Retinal pigment epithelial cell (primary cell): ENCODE measurements around the gene PARVA.

Source experiments
- DNase-seq: peaks from one replicate; pipeline ENCODE4 v3.0.0-alpha.2; 2010; ENCODE audit warnings: low read depth
- H3K4me3 ChIP-seq: 2 replicates; pipeline ENCODE4 v1.5.1; 2011; ENCODE audit warnings: mild to moderate bottlenecking, low read length, control low read depth, moderate library complexity
- TF ChIP-seq, protein P1 (sequence below): conservative IDR thresholded peaks from 2 replicates; pipeline ENCODE4 v1.5.1; 2011; ENCODE audit warnings: low read depth, low read length, control low read depth, inconsistent platforms

The PARVA gene

DNA sequence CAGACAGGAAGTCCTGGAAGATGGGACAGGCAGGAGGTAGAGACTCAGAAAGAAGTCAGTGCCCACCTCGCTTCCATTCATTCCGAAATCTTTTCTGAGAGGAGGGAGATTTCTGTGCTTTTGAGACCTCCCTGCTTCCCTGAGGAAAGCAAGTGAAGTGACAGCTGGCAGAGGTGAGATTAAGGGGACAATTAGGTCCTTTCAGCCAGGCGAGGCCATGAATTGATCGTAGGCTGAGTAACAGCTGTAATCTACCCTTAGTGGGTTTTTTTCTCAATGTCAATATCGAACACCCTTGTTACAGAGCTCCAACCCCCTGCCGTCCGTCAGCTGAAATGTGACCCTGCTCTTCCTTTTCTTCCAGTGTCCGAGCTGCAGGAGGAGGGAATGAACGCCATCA, 96.0 kb downstream of the PARVA start:
- TF ChIP-seq, protein P1, sequence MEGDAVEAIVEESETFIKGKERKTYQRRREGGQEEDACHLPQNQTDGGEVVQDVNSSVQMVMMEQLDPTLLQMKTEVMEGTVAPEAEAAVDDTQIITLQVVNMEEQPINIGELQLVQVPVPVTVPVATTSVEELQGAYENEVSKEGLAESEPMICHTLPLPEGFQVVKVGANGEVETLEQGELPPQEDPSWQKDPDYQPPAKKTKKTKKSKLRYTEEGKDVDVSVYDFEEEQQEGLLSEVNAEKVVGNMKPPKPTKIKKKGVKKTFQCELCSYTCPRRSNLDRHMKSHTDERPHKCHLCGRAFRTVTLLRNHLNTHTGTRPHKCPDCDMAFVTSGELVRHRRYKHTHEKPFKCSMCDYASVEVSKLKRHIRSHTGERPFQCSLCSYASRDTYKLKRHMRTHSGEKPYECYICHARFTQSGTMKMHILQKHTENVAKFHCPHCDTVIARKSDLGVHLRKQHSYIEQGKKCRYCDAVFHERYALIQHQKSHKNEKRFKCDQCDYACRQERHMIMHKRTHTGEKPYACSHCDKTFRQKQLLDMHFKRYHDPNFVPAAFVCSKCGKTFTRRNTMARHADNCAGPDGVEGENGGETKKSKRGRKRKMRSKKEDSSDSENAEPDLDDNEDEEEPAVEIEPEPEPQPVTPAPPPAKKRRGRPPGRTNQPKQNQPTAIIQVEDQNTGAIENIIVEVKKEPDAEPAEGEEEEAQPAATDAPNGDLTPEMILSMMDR: no peak
- DNase-seq: no peak
- no peak overlapping the region for H3K4me3 ChIP-seq

DNA sequence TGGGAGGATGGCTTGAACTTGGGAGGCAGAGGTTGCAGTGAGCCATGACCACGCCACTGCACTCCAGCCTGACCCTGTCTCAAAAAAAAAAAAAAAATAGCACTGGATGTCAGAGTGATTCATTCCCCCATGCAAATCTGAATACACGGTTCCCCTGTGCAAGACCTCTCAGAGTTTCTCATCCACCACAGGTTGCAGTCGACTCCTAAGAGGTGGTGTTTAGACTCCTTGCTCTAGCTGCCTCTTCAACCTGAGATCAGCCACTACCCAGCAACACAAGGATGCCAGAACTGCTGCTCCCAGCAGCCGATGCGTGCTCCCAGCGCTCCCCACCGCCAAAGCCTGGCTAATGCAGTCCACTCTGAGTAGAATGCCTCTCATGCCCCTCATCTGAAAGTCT, 97.5 kb downstream of the PARVA start:
- no peak overlapping the region for H3K4me3 ChIP-seq
- DNase-seq: no peak
- TF ChIP-seq, protein P1: no peak

DNA sequence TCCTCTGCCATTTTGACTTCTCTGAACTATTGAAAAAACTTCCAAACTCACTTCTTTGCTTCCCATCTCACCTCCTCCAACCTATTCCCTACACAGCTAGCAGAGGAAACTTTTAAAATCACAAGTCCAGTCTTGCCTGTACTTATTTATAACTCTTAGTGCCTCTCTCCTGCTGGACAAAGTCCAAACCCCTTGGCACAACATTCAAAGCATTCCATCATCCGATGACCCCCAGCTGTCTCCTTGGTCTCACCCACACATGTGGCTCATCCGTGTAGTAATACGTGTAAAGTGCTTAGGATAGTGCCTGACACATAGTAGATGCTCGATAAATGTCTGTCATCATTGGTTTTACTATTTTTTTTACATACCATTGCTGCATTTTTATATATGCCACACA, 101.4 kb downstream of the PARVA start:
- no peak for DNase-seq
- TF ChIP-seq, protein P1: no peak
- no peak overlapping the region for H3K4me3 ChIP-seq

DNA sequence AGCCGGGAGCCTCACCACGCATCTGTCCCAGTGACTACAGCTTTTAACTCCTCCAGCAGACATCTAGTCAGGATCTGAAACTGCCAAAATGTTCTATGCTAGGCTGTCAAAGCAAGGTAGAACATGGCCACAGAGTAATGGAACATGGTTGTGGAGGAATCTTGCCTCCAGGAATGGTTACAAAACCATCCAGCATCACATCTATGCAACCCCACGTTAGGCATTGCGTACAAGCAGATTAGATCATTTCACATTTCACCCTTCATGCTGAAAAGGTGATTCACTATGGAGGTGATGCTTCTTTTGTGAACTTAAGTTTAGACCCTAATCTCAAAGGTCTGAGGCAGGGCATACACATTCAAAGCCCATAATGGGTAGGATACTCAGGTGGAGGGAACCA, 103.0 kb downstream of the PARVA start:
- TF ChIP-seq, protein P1: no peak
- DNase-seq: no peak
- H3K4me3 ChIP-seq: no peak overlapping the region

DNA sequence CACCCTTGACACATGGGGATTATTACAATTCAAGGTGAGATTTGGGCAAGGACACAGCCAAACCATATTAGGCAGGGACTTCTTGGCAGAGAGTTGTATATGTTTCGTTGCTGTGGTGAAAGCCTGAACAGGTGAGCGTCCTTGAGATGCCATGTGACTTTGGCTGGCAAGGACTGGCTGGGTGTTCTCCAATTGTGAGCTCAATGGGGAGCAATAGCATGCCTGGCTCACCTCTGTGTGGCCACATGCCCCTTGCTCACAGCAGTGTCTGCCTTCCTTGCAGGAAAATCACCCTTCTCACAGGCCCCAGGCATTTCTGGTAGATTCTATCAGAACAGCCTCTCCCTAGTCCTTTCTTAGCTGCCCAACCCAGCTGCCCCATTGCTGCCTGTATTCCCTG, 105.5 kb downstream of the PARVA start:
- DNase-seq: no peak
- no peak overlapping the region for H3K4me3 ChIP-seq
- TF ChIP-seq, protein P1: no peak

DNA sequence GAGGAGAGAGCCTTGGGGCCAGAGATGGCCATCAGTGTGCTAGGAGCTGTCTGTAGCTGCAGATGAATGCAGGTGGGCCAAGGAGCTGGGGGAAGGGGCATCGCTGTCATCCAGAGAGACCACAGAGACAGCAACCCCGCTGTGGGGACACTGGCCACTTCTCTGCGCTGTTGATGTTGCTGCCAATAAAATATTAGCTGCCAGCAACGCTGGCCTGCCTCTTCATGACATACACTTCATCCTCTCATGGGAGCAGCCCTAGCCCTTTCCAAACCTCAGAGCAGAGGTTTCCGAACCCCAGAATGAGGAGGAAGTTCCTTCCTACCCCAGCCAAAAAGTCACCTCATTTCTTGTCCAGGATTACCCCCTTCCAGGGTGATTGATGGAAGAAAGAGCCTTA, 106.2 kb downstream of the PARVA start:
- TF ChIP-seq, protein P1: no peak
- no peak for DNase-seq

DNA sequence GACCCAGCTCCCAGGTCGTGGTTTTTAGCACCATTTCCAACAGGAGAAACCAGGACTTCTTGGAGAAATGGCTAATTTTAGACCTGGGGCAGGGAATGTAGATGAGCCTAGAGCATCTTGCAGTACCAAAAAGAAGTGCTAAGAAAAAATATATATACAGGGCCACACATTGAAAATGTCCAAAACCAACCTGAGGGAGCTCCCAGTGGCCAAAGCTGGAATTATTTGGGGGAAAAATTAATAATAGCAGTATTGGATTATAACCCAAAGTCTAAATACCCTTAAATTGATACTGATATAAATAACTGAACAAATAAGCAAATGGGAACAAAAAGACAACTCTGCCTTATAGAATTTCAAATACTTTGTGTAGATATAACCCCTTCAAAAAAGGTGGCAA, 108.0 kb downstream of the PARVA start:
- H3K4me3 ChIP-seq: no peak overlapping the region
- TF ChIP-seq, protein P1: peak; percentile 56
- DNase-seq: no peak

More for the DNA sequence above, 106.2 kb downstream of the PARVA start:
- H3K4me3 ChIP-seq: no peak overlapping the region
